ENCODE measurements around the gene JAZF1. TPM values are rescaled to one million over a fixed set of nuclear protein-coding genes. Genes with fewer than 3 reads are reported as not detected.

JAZF1 gene
- total RNA-seq = 10 to 100 TPM in 2 of 3 donors, 1 to 10 TPM in 1; 8.6 to 27.4 (median 10.5) TPM

DNA sequence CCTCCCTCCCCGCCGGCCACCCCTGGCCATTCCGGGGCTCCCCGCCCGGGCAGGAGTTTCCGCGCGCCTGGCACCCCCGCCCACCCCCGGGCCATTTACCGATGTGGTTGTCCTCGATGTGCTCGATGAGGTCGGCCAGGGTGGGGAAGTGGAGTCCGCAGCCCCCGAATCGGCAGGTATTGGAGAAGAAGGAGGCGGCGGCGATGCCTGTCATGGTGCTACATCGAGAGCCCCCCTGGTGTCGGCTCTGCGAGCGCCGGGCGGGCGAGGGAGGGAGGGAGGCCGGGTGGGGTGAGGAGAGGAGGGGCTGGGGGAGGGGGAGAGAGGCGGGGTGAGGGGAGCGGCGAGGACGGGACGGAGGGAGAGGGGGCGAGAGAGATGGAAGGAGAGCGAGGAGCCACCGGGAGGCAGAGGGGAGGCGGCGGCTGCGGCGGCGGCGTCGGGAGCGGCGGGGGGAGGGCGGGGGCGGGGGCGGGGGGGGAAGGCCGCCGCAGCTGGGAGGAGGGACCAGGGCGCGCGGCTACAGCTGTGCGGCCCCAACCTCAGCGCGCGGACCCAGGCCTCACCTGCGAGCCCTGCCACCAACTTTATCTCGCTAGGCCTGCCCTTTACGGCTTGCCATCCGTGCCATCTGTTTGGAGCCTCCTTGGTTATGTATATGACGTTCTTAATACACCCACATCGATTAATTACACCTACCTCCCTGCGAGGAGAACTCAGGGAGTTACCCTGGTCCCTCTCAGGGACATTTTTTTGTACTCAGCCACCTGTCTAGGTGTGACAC lies at the start of gene JAZF1:
Gene JAZF1, minus strand, starts transcription at position 432 of the 784 bp plus-strand sequence.
- TF ChIP-seq, protein P1, sequence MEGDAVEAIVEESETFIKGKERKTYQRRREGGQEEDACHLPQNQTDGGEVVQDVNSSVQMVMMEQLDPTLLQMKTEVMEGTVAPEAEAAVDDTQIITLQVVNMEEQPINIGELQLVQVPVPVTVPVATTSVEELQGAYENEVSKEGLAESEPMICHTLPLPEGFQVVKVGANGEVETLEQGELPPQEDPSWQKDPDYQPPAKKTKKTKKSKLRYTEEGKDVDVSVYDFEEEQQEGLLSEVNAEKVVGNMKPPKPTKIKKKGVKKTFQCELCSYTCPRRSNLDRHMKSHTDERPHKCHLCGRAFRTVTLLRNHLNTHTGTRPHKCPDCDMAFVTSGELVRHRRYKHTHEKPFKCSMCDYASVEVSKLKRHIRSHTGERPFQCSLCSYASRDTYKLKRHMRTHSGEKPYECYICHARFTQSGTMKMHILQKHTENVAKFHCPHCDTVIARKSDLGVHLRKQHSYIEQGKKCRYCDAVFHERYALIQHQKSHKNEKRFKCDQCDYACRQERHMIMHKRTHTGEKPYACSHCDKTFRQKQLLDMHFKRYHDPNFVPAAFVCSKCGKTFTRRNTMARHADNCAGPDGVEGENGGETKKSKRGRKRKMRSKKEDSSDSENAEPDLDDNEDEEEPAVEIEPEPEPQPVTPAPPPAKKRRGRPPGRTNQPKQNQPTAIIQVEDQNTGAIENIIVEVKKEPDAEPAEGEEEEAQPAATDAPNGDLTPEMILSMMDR (IDR thresholded peaks at IDR 0.05) = no peak
- TF ChIP-seq POLR2A (IDR thresholded peaks at IDR 0.05) = no peak
- TF ChIP-seq POLR2AphosphoS5 (IDR thresholded peaks at IDR 0.05) = no peak
- H3K4me1 ChIP-seq = peaks cover 5 to 6% of the 10 kb centered on the region in 2 donors
- peak within 1 kb of the TSS; percentile 68 to 88 for H3K27ac ChIP-seq
- DNase-seq (ENCODE audit: low spot score in 2 of 2) = peak; percentile 39 to 55
- no peaks in the 10 kb centered on the region for H3K36me3 ChIP-seq
- no peaks in the 10 kb centered on the region for H3K27me3 ChIP-seq
- intact Hi-C loops (cut with DNase I; ENCODE audit: low total_unique reads) = loop anchor here (5.0 kb wide), 1 partner anchor 1813 kb away; no protein-coding TSS in a partner anchor
- H3K4me3 ChIP-seq = peak within 1 kb of the TSS; percentile 71 to 89 (median 74)
- H3K9me3 ChIP-seq = no peaks in the 10 kb centered on the region

- TF ChIP-seq POLR2A (IDR thresholded peaks at IDR 0.05) (no peak), POLR2AphosphoS5 (IDR thresholded peaks at IDR 0.05) (no peak)
- TF ChIP-seq, protein P1 (IDR thresholded peaks at IDR 0.05) = no peak
- intact Hi-C loops (cut with DNase I; ENCODE audit: low total_unique reads) = no loop called here
- no peak for DNase-seq (ENCODE audit: low spot score in 2 of 2)
- H3K27ac ChIP-seq = no peak overlapping the region
- H3K4me1 ChIP-seq = no peaks in the 10 kb centered on the region
- H3K36me3 ChIP-seq = no peaks in the 10 kb centered on the region
- H3K4me3 ChIP-seq = no peak overlapping the region
- H3K27me3 ChIP-seq = no peaks in the 10 kb centered on the region
- no peaks in the 10 kb centered on the region for H3K9me3 ChIP-seq
Measured at GRCh38 chr7:28230261-28230660, 49.7 kb upstream of the JAZF1 start.

GRCh38 chr7:28228396-28228795 lies 47.8 kb upstream of the JAZF1 start:
- H3K27ac ChIP-seq = no peak overlapping the region
- H3K27me3 ChIP-seq = no peaks in the 10 kb centered on the region
- intact Hi-C loops (cut with DNase I; ENCODE audit: low total_unique reads) = no loop called here
- H3K36me3 ChIP-seq = no peaks in the 10 kb centered on the region
- H3K9me3 ChIP-seq = no peaks in the 10 kb centered on the region
- DNase-seq (ENCODE audit: low spot score in 2 of 2) = no peak
- no peaks in the 10 kb centered on the region for H3K4me1 ChIP-seq
- TF ChIP-seq POLR2AphosphoS5 (IDR thresholded peaks at IDR 0.05) (no peak), POLR2A (IDR thresholded peaks at IDR 0.05) (no peak)
- H3K4me3 ChIP-seq = no peak overlapping the region

GRCh38 chr7:28226003-28226402 lies 45.4 kb upstream of the JAZF1 start:
- no peaks in the 10 kb centered on the region for H3K27me3 ChIP-seq
- H3K4me3 ChIP-seq = no peak overlapping the region
- H3K9me3 ChIP-seq = no peaks in the 10 kb centered on the region
- H3K36me3 ChIP-seq = no peaks in the 10 kb centered on the region
- TF ChIP-seq POLR2AphosphoS5 (IDR thresholded peaks at IDR 0.05) (no peak), POLR2A (IDR thresholded peaks at IDR 0.05) (no peak)
- TF ChIP-seq, protein P1 (IDR thresholded peaks at IDR 0.05) = no peak
- intact Hi-C loops (cut with DNase I; ENCODE audit: low total_unique reads) = no loop called here
- no peak overlapping the region for H3K27ac ChIP-seq
- no peak for DNase-seq (ENCODE audit: low spot score in 2 of 2)
- H3K4me1 ChIP-seq = no peaks in the 10 kb centered on the region

- Histone ChIP-seq H3K4me3 (no peak overlapping the region), H3K36me3 (no peaks in the 10 kb centered on the region), H3K9me3 (no peaks in the 10 kb centered on the region), H3K27ac (no peak overlapping the region), H3K4me1 (no peaks in the 10 kb centered on the region), H3K27me3 (no peaks in the 10 kb centered on the region)
- intact Hi-C loops (cut with DNase I; ENCODE audit: low total_unique reads) = no loop called here
- DNase-seq (ENCODE audit: low spot score in 2 of 2) = no peak
- TF ChIP-seq POLR2AphosphoS5 (IDR thresholded peaks at IDR 0.05) (no peak), POLR2A (IDR thresholded peaks at IDR 0.05) (no peak)
- TF ChIP-seq, protein P1 (IDR thresholded peaks at IDR 0.05) = no peak
Measured at GRCh38 chr7:28225576-28225975, 45.0 kb upstream of the JAZF1 start.

All from breast epithelium (tissue), 4 donors.